ENCODE measurements around the gene USP46. TPM values are rescaled to one million over a fixed set of nuclear protein-coding genes. Genes with fewer than 3 reads are reported as not detected.

Gene USP46
- total RNA-seq, 1 donor from 2014 or later = 19.0 TPM

DNA sequence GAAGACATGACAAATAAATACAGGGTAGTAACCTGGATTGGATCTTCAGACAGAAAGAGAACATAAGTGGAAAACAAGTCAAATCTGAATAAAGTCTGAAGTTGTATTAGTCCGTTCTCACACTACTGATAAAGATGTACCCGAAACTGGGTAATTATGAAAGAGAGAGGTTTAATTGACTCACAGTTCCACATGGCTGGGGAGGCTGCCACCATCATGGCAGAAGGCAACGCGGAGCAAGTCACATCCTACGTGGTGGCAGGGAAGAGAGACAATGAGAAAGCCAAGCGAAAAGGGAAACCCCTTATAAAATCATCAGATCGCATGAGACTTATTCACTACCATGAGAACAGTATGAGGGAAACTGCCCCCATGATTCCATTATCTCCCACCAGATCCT lies 82.8 kb downstream of the USP46 start:
- DNase-seq (ENCODE audit: low spot score) = no peak

DNA sequence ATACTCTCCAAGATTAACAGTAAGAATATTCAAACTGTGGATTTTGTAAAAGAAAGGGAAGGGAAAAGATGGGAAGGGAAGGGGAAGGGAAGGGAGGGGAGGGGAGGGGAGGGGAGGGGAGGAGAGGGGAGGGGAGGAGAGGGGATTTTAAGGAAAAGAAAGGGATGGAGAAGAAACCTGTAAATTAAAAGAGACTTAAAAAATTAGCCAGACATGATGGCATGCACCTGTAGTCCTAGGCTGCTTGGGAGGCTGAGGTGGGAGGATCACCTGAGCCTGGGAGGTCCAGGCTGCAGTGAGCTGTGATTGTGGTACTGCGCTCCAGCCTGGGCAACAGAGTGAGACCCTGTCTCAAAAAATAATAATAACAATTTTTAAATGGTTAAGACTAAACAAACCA lies 83.7 kb downstream of the USP46 start:
- DNase-seq (ENCODE audit: low spot score) = no peak

DNA sequence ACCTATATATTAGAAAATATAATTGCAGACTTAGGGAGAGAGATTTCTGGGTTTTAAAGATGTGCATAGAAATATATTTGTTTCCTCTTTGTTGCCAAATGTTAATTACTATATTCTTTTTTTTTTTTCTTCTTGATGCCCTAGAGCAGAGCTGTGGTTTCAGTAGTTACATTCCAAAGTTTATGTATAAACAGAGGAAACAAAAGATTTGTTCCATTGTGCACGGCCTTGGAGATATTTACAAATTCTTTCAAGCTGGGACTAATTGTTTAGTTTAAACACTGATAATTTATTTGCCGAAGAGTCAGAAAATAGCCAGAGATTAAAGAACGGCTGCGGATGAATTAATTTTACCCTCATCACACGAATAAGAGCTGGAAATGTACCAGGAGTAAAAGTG lies 85.1 kb downstream of the USP46 start:
- DNase-seq (ENCODE audit: low spot score) = no peak

DNA sequence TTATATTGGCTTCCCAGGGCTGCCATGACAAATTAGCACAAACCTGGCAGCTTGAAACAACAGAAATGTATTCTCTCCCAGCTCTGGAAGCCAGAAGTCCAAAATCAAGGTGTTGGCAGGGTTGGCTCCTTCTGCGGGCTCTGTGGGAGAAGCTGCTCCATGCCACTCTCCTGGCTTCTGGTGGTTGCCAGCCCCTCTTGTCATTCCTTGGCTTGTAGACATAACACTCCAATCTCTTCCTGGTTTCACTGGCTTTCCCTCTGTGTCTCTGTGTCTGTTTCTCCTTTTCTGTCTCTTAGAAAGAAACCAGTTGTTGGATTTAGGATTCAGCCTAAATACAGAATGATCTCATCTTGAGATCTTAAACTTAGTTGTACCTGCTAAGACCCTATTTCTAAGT lies 85.5 kb downstream of the USP46 start:
- no peak for DNase-seq (ENCODE audit: low spot score)

DNA sequence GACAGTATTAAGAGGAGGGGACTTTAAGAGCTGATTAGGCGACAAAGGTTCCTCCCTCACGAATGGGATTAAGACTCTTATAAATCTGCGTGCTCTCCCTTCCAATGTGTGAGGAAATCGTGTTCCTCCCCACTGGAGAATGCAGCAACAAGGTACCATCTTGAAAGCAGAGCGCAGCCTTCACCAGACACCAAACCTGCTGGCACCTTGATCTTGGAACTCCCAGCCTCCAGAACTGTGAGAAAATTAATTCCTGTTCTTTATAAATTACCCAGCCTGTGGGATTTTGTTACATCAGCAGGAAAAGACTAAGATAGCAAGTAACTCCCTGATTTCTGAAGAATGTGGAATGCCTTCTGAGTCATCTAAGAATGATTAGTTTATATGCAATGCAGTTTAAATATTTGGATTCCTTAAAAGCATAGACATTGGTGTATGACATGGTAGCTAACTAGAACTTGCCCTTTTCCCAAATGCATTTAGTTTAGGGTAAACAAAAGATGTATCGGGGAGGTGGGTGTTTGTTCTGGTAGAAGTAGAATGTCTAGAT lies 86.1 kb downstream of the USP46 start:
- no peak for DNase-seq (ENCODE audit: low spot score)

DNA sequence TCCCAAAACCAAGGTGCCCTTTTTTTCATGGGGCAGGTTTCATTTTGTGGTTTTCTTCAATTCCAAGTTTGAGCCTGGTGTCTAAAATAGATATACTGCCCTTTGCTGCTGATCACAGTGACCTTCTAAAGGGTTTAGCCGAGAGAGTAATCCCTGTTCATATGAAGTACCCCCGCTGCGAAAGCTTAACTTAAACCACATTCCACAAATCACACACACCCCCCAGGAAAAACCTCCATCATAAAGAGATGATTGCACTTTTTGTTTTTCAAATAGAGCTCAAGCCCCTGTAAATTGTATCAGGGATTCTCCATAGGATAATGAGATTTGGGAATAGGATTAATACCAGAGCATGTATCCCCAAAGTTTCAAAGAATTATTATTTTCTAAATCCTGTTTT lies 90.8 kb downstream of the USP46 start:
- DNase-seq (ENCODE audit: low spot score) = no peak

DNA sequence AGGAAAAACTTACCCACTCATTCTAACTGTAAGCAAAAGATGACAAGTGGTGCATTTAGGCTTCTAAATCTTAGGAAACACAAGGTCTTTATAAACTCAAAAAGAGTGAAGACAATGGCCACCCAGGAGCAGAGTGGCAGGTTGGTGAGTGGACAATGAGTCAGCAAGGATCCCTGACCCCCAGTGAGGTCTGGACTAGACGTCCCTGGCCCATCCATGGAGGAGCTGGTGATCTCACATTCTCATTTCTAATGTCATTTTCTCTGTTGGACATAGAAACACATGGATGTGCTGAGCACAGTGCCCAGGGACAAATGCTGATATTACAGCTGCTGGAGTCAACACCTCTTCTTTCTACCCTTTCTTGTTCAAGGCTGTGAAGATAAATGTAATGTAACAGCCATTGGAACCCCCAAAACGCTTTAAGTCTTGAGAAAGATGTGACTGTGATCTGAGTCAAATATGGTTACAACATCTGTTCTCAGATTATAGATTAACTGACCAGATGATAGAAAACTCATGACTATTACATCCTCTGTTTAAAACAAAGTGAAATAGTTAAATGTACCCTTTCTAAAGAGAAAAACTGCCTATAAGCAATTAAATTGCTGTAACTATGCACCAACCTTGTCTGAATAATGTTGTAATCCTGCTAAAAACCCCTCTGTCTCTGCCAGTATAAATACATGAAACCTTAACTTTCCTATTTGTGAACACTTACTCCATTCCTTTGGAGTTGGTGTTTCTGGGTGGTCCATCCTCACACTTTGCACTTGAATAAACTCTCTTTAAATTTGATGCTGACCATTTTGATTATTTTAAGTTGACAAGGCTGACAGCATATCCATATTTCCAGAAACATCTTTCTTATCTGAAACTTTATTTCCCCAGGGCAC lies 92.7 kb downstream of the USP46 start:
- no peak for DNase-seq (ENCODE audit: low spot score)

DNA sequence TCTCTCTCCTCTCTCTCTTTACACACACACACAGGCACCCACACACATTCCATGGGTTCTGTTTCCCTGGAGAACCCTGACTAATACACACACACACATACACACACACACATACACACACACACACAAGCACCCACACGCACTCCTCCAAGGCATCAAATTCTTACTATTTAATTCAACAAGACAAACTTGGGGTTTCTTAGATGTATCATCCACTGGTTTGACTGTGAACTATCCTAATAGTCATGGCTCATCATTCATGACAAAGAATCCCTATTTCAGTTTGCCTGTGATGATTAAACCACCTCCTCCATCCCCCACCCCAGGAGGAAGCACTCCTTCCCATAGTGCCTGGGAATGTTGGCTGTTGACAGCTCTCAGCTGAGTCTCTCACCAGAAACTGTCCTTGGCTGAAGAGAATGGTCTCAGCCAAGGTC lies 98.2 kb downstream of the USP46 start:
- no peak for DNase-seq (ENCODE audit: low spot score)

DNA sequence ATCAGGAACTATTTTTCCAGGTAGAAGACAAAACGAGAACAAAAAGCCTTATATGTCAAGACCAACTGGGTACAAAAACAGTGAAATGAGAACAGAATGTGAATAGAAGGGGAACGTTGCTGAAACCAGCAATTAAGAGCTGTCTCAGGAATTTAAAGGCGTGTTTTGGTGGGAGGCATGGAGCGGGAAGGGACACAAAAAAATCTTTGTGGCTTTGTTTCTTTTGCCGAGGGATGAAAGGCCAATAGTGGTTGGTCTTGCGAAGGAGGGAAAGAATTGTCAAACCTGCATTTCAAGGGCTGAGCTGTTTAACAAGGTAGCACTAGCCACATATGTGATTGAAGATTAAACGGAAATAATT lies 103.8 kb downstream of the USP46 start:
- no peak for DNase-seq (ENCODE audit: low spot score)

DNA sequence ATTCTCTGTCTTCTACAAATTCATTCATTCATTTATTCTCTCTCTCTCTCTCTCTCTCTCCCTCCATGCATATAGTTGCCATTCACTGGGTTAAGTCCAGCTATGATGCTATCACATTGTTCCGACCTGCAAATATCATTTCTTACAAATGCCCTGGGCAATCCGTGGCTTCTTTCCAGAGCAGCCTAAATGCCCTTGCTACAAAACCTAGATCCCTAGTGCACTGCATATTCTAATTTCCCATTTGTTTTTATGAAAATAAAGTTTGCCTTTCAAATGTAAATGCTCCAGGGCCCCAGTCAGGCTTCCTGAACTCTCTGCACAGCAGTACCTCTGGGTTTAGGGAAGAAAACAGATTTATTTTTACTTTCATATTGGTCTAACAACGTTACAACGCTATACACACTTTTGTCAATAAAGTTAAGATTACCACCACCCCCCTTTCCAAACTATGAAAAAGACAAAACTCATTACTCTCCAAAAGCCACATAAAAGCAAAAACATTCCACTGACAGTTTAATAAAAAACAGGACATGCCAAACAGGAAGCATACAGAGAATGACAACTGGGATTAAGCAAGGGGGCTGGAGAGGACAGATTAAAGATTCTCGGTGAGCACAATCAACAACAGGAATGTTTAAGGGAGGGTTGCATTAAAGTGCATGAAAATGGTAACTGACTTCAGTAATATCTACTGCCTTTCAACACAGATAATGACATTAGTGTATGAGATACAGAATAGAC lies 104.3 kb downstream of the USP46 start:
- peak; percentile 14 for DNase-seq (ENCODE audit: low spot score)

DNA sequence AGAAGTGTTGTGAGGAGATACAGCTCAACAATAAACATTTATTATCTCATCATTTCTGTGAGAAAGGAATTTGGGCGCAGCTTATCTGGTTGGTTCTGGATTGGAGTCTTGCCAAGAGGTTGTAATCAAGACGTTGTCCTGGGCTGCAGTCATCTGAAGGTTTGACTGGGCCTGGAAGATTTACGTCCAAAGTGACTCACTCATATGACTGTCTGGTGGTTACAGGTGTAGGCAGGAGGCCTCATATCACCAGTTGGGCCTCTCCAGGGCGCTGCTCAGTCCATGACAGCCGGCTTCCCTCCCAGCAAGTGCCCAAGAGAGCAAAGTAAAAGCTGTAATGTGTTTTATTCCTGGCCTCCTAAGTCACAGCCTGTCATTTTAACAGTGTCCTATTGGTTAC lies 106.3 kb downstream of the USP46 start:
- no peak for DNase-seq (ENCODE audit: low spot score)

DNA sequence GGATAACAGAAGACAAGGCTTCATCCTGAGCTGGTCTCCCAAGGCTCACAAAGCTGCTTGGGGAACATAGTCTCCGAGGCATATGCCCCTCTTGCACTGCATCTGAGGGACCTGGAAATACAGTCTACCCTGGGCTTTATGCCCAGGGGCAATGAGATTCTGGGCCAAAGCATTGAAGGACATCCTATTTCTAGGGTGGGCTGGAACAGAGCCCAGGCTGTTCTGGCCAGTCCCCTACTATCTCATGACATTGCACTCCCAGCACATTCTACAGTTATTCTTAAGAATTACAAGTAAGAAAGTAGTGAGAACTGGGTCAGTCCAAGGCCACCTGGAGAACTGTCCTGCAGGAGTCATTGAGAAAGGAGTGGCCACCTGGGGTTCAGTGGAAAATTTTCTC lies 107.6 kb downstream of the USP46 start:
- no peak for DNase-seq (ENCODE audit: low spot score)

DNA sequence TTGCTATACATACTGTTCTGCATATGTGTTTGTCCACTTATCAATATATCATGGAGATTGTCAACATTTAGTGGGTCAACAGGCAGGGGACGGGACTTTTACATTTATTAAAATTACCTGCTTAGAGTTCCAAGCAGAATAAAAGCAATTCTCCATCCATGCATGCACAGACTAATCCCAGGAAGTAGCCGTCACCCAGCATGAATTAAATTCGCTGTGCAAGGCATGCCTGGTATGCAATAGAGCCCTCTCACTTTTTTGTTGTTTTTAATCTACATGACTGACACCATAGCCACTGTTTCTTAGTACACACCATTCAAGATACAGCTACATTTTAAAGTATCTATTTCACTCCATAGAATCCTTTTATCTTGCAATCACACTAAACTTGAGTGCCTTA lies 108.9 kb downstream of the USP46 start:
- DNase-seq (ENCODE audit: low spot score) = no peak

DNA sequence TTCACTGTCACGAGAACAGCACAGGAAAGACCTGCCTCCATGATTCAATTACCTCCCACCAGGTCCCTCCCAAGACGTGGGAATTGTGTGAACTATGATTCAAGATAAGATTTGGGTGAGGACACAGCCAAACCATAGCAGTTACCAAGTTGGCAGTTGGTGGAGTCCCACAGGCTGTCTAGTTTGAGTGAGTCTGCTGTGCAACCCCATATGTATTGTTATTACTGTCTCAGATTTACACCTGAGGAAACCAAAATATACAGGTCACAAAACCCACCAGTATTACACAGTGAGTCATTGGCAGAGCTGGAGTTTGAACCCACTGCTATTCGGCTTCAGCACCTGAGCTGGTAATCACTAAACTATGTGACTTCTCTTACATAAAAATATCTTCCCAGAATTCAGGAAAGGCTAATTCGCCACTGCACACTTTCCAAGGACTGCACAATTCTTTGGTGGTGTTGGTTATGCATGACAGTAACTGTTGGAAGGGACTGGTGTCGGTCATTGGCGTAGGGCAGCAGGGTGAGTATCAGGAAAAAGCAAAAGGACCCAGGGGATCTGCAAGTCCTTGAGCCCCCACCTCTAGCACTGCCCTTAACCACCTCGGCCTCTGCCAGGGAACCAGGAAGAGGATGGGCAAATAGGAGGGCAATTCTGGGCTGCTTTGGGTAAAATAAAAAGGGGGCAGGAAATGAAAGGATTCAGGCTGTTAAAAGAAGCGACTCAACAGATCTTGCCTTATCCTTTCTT lies 110.1 kb downstream of the USP46 start:
- no peak for DNase-seq (ENCODE audit: low spot score)

DNA sequence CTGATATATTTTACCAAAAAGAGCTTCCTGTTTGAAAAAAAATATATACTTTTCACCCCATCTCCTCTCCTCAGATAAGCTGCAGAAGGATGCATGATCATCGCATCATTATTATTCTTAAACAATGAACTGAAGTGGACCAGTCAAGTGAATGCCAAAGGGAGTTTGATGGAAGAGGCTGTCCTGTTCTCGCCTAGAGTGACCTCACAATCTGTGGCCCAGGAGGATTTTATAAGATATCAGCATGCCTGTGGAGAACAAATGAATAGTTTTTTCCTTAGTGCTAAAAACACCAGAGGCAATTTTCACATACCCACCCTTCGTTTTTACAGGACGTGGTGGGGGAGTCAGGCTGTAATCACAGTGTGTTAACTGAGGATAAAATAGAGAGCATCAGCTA lies 112.7 kb downstream of the USP46 start:
- no peak for DNase-seq (ENCODE audit: low spot score)

DNA sequence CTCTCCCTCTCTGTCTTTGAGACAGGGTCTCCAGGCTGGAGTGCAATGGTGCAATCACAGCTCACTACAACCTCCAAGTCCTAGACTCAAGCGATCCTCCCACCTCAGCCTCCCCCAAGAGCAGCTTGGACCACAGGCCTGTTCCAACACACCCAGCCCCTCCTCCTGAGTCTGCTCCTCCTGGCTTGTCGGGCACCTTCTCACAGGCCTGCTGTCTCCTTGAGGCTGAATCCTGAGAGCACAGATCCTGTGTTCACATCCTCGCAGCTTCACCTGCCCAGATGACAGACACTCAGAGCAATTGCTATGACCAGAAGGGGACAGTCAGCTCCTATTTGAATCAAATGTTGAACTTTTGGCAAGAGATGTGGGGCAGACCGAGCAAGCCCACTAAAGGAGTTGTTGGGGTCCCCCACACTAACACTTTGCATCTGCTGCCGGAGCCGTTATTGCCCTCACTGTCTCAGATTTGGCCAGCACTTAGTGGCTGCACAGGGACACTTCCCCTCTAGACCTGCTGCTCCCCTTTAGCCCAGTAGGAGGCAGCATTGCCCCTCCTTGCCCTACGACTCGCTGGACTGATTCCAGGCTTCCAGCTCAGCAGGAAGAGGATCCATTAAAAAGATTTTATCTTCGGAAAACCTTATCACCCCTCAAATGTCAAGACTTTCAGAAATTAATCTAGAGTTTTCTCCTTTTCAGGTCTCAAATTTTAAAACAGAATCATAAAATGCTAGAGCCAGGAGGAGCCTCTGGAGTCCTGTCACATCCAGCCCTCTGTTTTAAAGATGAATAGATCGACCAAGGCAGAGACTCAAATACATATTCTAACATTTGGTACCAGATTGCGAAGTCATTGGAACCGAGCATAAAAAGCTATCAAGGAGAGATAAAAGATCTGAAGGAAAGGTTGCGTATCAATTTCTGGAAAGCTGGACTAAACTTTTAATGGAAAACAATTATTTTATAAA lies 113.7 kb downstream of the USP46 start:
- peak; percentile 66 for DNase-seq (ENCODE audit: low spot score)

Other genes starting within 250 kb of the USP46 start
- gene ERVMER34-1, start 92.1 kb upstream of the USP46 start, total RNA-seq (ENCODE audit: insufficient read depth, low replicate concordance) = 3.9 TPM
- gene RASL11B, start 203.0 kb upstream of the USP46 start, total RNA-seq (ENCODE audit: insufficient read depth, low replicate concordance) = 13.0 TPM